CD14-positive monocyte (primary cell): ENCODE data around the gene GALNT10. TPM values are rescaled to one million over a fixed set of nuclear protein-coding genes. Genes with fewer than 3 reads are reported as not detected.

Experiments used
- DNase-seq, 3 donors: peaks; one replicate each; pipeline ENCODE4 v3.0.0-alpha.2; 2011 to 2022
- H2AFZ ChIP-seq: 2 replicates; pipeline ENCODE4 v1.6.0; 2012; ENCODE audit warnings: mild to moderate bottlenecking, low read depth, low read length, inconsistent platforms; ENCODE audit not compliant: insufficient read depth, poor library complexity, severe bottlenecking
- H3K27ac ChIP-seq, 2 donors: 1 replicate in 1 of 2; 2 replicates in 1 of 2; pipeline ENCODE4 v1.5.1; 2012 to 2013; ENCODE audit warnings: low read length in 2 of 2, control low read depth in 1 of 2, inconsistent platforms in 1 of 2, low read depth in 1 of 2, mild to moderate bottlenecking in 1 of 2
- H3K27me3 ChIP-seq, 2 donors: one replicate each; pipeline versions ENCODE4 v1.6.0 to v1.6.1; 2011 to 2013; ENCODE audit warnings: low read length in 2 of 2; ENCODE audit not compliant: control insufficient read depth in 2 of 2, insufficient read depth in 2 of 2
- H3K36me3 ChIP-seq, 2 donors: replicated peaks in 1 of 2; 1 replicate in 1 of 2; 2 replicates in 1 of 2; pipeline versions ENCODE4 v1.5.1 to v1.6.1; 2012 to 2013; ENCODE audit warnings: low read length in 2 of 2, control low read depth in 1 of 2, inconsistent platforms in 1 of 2, mild to moderate bottlenecking in 1 of 2; ENCODE audit not compliant: insufficient read depth in 2 of 2, control insufficient read depth in 1 of 2
- H3K4me1 ChIP-seq, 2 donors: 1 replicate in 1 of 2; 2 replicates in 1 of 2; pipeline versions ENCODE4 v1.5.1 to v1.6.1; 2012 to 2013; ENCODE audit warnings: low read length in 2 of 2, control low read depth in 1 of 2, inconsistent platforms in 1 of 2, mild to moderate bottlenecking in 1 of 2, moderate library complexity in 1 of 2; ENCODE audit not compliant: insufficient read depth in 2 of 2, control insufficient read depth in 1 of 2
- H3K4me2 ChIP-seq: replicated peaks from 2 replicates; pipeline ENCODE3; 2012; ENCODE audit warnings: low read length, moderate library complexity, mild to moderate bottlenecking; ENCODE audit not compliant: poor library complexity, severe bottlenecking; ENCODE audit errors: extremely low read depth
- H3K4me3 ChIP-seq, 3 experiments: fragments of 200-600 bp in 1 of 3; sonication (generic) in 1 of 3; replicated peaks in 1 of 3; 1 replicate in 2 of 3; 2 replicates in 1 of 3; pipeline ENCODE4 v1.5.1; 2011 to 2013; ENCODE audit warnings: low read length in 3 of 3, mild to moderate bottlenecking in 3 of 3, control low read depth in 2 of 3, low read depth in 2 of 3, inconsistent platforms in 1 of 3, moderate library complexity in 1 of 3
- H3K79me2 ChIP-seq: 2 replicates; pipeline ENCODE4 v1.6.0; 2012; ENCODE audit warnings: mild to moderate bottlenecking, control low read depth, inconsistent platforms, low read length, moderate library complexity; ENCODE audit not compliant: insufficient read depth
- H3K9ac ChIP-seq: 2 replicates; pipeline ENCODE4 v1.6.0; 2017; ENCODE audit warnings: low read length, mild to moderate bottlenecking; ENCODE audit not compliant: insufficient read depth, poor library complexity, severe bottlenecking
- H3K9me3 ChIP-seq, 2 donors: replicated peaks in 1 of 2; 1 replicate in 1 of 2; 2 replicates in 1 of 2; pipeline versions ENCODE4 v1.5.1 to v1.6.1; 2012 to 2013; ENCODE audit warnings: low read length in 2 of 2, control low read depth in 1 of 2; ENCODE audit not compliant: control insufficient read depth in 1 of 2, insufficient read depth in 1 of 2
- H4K20me1 ChIP-seq: 2 replicates; pipeline ENCODE4 v1.6.0; 2012; ENCODE audit warnings: mild to moderate bottlenecking, low read length, control low read depth, moderate library complexity; ENCODE audit not compliant: insufficient read depth
- H3K27ac Mint-ChIP-seq, 7 donors: one replicate each; pipeline ENCODE4 v1.8.0; 2020; ENCODE audit warnings: mild to moderate bottlenecking in 7 of 7, mixed read lengths in 7 of 7, moderate library complexity in 6 of 7, inconsistent platforms in 2 of 7
- H3K27me3 Mint-ChIP-seq, 3 donors: one replicate each; pipeline ENCODE4 v1.8.0; 2021 to 2022; ENCODE audit warnings: low read depth in 3 of 3, mild to moderate bottlenecking in 3 of 3, mixed read lengths in 3 of 3, moderate library complexity in 3 of 3, inconsistent platforms in 1 of 3
- H3K36me3 Mint-ChIP-seq, 2 donors: one replicate each; pipeline ENCODE4 v1.8.0; 2020; ENCODE audit warnings: mixed read lengths in 2 of 2, inconsistent platforms in 1 of 2, mild to moderate bottlenecking in 1 of 2
- H3K4me1 Mint-ChIP-seq: one replicate; pipeline ENCODE4 v1.8.0; 2020; ENCODE audit warnings: mild to moderate bottlenecking, mixed read lengths
- H3K4me3 Mint-ChIP-seq, 2 donors: one replicate each; pipeline ENCODE4 v1.8.0; 2020; ENCODE audit warnings: mild to moderate bottlenecking in 2 of 2, mixed read lengths in 2 of 2, moderate library complexity in 1 of 2
- H3K9me3 Mint-ChIP-seq, 7 donors: one replicate each; pipeline ENCODE4 v1.8.0; 2020 to 2022; ENCODE audit warnings: mixed read lengths in 7 of 7, mild to moderate bottlenecking in 6 of 7, moderate library complexity in 6 of 7, inconsistent platforms in 2 of 7
- WGBS: methylation state at CpG from one replicate; pipeline ENCODE4 v1.1.5; 2013; ENCODE audit warnings: missing lambda C conversion rate; ENCODE audit not compliant: insufficient coverage; 5-methylcytosine and 5-hydroxymethylcytosine counted together
- intact Hi-C, 2 donors: fragments of 100-400 bp; cut with micrococcal nuclease; formaldehyde crosslinking; loops; one replicate each; pipeline versions ENCODE4 v1.15.0 to v1.15.1; 2023
- polyA plus RNA-seq, 3 donors: library from polyadenylated mRNA; depleted of rRNA in 1 of 3; unstranded in 2 of 3; stranded (reverse) in 1 of 3; fragments of 300-500 nt in 2 of 3; fragments of >200 nt in 1 of 3; fragmentation: Illumina TruSeq in 2 of 3; gene quantifications; 1 replicate in 2 of 3; 2 replicates in 1 of 3; pipeline ENCODE4 v1.2.3, GENCODE V29; 2012 to 2021
- TF ChIP-seq, protein P1 (sequence below): fragments of 200-600 bp; IDR thresholded peaks from one replicate; pipeline ENCODE4 v1.8.0; 2022; ENCODE audit warnings: antibody characterized with exemption, mild to moderate bottlenecking

The GALNT10 gene
- polyA plus RNA-seq, 3 donors = 6.2 to 11.6 (median 7.3) TPM

DNA sequence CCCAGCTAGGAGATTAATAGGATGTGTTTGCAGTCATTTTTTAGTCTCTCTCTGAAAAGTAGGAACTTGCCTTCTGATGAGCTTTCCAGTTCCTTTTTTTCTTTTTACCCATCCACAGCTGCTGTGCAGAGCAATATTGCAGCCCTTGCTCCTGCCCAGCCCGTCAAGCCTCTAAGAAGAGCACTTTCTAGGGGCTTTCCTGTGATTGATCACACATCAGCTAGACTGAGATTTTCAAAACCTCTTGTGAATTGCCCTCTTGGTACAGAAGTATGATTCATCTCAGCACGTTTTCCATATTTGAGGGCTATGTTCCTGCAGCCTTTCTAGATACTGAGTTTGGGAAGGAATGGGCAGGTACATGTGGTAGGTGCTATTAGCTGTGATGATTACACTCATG is 93.9 kb downstream of the GALNT10 start:
- Histone ChIP-seq H3K4me1 (peaks cover 11% of the 10 kb centered on the region in 2 donors), H3K4me2 (no peak overlapping the region), H3K36me3 (no peaks in the 10 kb centered on the region), H4K20me1 (no peaks in the 10 kb centered on the region), H3K9ac (no peak overlapping the region), H3K4me3 (no peak overlapping the region), H3K79me2 (no peaks in the 10 kb centered on the region), H2AFZ (no peak overlapping the region), H3K27me3 (no peaks in the 10 kb centered on the region), H3K27ac (no peak overlapping the region), H3K9me3 (no peaks in the 10 kb centered on the region)
- 30% methylated on average over 2 of the region's 2 CpGs for WGBS
- TF ChIP-seq, protein P1, sequence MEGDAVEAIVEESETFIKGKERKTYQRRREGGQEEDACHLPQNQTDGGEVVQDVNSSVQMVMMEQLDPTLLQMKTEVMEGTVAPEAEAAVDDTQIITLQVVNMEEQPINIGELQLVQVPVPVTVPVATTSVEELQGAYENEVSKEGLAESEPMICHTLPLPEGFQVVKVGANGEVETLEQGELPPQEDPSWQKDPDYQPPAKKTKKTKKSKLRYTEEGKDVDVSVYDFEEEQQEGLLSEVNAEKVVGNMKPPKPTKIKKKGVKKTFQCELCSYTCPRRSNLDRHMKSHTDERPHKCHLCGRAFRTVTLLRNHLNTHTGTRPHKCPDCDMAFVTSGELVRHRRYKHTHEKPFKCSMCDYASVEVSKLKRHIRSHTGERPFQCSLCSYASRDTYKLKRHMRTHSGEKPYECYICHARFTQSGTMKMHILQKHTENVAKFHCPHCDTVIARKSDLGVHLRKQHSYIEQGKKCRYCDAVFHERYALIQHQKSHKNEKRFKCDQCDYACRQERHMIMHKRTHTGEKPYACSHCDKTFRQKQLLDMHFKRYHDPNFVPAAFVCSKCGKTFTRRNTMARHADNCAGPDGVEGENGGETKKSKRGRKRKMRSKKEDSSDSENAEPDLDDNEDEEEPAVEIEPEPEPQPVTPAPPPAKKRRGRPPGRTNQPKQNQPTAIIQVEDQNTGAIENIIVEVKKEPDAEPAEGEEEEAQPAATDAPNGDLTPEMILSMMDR = no peak
- Mint-ChIP-seq H3K4me1 (peaks cover 18% of the 10 kb centered on the region), H3K36me3 (no peaks in the 10 kb centered on the region), H3K27me3 (no peaks in the 10 kb centered on the region), H3K9me3 (no peaks in the 10 kb centered on the region), H3K4me3 (no peak overlapping the region), H3K27ac (no peak overlapping the region)
- DNase-seq = peak; percentile 12 to 52 (median 25)
- intact Hi-C loops = no loop called here

DNA sequence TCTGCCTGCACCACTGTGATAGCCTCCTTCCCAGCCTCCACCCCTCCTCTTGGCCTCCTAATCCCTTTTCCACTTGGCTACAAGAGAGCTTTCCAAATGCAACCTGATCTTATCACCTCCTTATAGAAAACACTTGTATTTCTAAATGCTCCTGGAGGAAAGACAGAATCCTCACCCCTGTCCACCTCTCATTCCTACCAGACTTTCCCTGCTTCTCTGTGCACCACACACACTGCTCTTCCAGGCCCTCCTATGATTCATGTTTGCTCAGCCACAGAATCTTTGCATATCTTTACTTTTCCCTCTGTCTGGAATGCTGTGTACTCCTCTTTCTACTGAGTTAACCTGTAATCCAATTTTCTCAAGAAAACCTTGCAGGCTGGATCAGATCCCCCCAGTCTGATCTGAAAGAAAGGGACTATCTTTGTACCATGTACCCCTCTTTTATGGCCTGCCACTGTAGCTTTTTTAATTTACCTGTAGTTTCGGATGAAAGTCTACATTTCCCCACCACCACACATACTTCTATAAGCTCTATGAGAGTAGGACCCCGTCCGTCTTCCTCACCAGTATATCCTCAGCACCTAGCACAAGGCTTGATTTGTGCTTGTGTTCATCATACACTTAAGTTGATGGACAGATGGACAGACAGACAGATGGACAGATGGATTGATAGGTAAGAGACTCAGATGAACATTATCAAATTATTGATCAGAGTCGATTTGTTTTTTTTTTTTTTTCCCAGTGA is 95.3 kb downstream of the GALNT10 start:
- TF ChIP-seq, protein P1 = no peak
- H3K27ac Mint-ChIP-seq = no peak overlapping the region
- H3K27me3 Mint-ChIP-seq = no peaks in the 10 kb centered on the region
- H4K20me1 ChIP-seq = no peaks in the 10 kb centered on the region
- H3K27ac ChIP-seq = no peak overlapping the region
- H3K9ac ChIP-seq = no peak overlapping the region
- peaks cover 19% of the 10 kb centered on the region for H3K4me1 Mint-ChIP-seq
- H3K9me3 Mint-ChIP-seq = no peaks in the 10 kb centered on the region
- no peaks in the 10 kb centered on the region for H3K36me3 ChIP-seq
- no peak overlapping the region for H3K4me3 ChIP-seq
- 100% methylated on average over 1 of the region's 4 CpGs for WGBS
- H2AFZ ChIP-seq = no peak overlapping the region
- intact Hi-C loops = no loop called here
- no peaks in the 10 kb centered on the region for H3K27me3 ChIP-seq
- H3K36me3 Mint-ChIP-seq = no peaks in the 10 kb centered on the region
- peaks cover 11% of the 10 kb centered on the region in 2 donors for H3K4me1 ChIP-seq
- no peak overlapping the region for H3K4me2 ChIP-seq
- no peaks in the 10 kb centered on the region for H3K79me2 ChIP-seq
- no peaks in the 10 kb centered on the region for H3K9me3 ChIP-seq
- no peak for DNase-seq
- no peak overlapping the region for H3K4me3 Mint-ChIP-seq
